ENCODE measurements around the gene HLA-A. TPM values are rescaled to one million over a fixed set of nuclear protein-coding genes. Genes with fewer than 3 reads are reported as not detected.

HLA-A gene
- total and polyA plus RNA-seq, 2 of the 13 experiments (the other 11 are each of a cell fraction or from before 2014, with no cell fraction given): 345 to 527 TPM

DNA sequence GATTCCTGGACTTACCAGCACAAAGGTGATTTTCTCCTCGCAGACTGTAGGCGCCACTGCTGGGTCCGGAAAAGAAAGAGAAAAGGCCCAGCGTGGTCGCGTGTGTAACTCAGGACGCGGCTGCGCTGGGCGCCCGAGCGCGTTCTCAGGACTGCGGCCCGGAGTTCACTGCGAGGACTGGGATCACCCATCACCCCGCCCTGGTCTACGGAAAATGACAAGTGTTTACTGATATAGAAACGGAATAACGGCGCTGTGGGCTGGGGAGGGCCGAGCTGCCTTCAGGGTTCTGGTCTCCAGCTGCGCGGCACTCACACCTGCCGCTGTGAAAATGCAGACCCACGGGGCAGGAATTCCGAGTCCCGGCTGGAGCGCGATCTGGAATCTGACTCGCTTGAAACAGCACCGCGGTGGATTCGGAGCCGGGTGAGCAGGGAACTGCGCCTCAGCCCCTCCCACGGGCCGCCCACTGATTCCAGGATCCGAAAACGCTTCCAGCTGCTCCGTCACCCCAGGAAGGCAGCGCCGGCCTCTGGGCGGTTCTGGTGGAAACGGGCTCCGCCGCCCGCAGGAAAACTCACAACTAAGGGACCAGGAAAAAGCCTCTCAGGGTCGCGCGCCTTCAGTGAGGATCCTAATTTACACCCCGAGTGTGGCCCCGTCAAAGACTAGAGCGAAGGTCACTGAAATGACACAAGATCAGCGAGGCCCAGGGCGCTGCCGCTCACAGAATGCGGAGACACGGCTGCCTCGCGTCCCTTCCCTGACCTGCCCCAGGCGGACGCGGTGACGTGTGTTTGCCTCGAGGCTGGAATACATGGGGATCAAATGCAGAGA is 34.5 kb downstream of the HLA-A start (continued):
- TF ChIP-seq, protein P1, sequence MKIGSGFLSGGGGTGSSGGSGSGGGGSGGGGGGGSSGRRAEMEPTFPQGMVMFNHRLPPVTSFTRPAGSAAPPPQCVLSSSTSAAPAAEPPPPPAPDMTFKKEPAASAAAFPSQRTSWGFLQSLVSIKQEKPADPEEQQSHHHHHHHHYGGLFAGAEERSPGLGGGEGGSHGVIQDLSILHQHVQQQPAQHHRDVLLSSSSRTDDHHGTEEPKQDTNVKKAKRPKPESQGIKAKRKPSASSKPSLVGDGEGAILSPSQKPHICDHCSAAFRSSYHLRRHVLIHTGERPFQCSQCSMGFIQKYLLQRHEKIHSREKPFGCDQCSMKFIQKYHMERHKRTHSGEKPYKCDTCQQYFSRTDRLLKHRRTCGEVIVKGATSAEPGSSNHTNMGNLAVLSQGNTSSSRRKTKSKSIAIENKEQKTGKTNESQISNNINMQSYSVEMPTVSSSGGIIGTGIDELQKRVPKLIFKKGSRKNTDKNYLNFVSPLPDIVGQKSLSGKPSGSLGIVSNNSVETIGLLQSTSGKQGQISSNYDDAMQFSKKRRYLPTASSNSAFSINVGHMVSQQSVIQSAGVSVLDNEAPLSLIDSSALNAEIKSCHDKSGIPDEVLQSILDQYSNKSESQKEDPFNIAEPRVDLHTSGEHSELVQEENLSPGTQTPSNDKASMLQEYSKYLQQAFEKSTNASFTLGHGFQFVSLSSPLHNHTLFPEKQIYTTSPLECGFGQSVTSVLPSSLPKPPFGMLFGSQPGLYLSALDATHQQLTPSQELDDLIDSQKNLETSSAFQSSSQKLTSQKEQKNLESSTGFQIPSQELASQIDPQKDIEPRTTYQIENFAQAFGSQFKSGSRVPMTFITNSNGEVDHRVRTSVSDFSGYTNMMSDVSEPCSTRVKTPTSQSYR (CRISPR knock-in tag; IDR thresholded peaks at IDR 0.05; ENCODE audit: borderline replicate concordance): no peak
- TF ChIP-seq ZNF224 (CRISPR knock-in tag; IDR thresholded peaks at IDR 0.05): peak; percentile 60; the same call in 1 of the 2 replicates
- 0 out of 2 replicates have a peak, but pooled peaks have one; percentile 25 for TF ChIP-seq MTF1 (CRISPR knock-in tag; IDR thresholded peaks at IDR 0.05)
- no peak for TF ChIP-seq HOXA9 (CRISPR knock-in tag; IDR thresholded peaks at IDR 0.05; ENCODE audit: borderline replicate concordance)
- 0 out of 2 replicates have a peak, but pooled peaks have one; percentile 18 for TF ChIP-seq ZNF251 (CRISPR knock-in tag; IDR thresholded peaks at IDR 0.05)
- TF ChIP-seq MAZ (IDR thresholded peaks at IDR 0.05; ENCODE audit: borderline replicate concordance, low read depth, low read length): no peak
- TF ChIP-seq MAZ (CRISPR knock-in tag; IDR thresholded peaks at IDR 0.05; ENCODE audit: low read depth): 0 out of 2 replicates have a peak, but pooled peaks have one; percentile 39
- TF ChIP-seq KMT2B (CRISPR knock-in tag; IDR thresholded peaks at IDR 0.05): peak; percentile 71; the same call in 1 of the 2 replicates
- TF ChIP-seq, protein P2, sequence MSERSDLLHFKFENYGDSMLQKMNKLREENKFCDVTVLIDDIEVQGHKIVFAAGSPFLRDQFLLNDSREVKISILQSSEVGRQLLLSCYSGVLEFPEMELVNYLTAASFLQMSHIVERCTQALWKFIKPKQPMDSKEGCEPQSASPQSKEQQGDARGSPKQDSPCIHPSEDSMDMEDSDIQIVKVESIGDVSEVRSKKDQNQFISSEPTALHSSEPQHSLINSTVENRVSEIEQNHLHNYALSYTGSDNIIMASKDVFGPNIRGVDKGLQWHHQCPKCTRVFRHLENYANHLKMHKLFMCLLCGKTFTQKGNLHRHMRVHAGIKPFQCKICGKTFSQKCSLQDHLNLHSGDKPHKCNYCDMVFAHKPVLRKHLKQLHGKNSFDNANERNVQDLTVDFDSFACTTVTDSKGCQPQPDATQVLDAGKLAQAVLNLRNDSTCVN (CRISPR knock-in tag; IDR thresholded peaks at IDR 0.05; ENCODE audit: borderline replicate concordance): 0 out of 2 replicates have a peak, but pooled peaks have one; percentile 20
- TF ChIP-seq CBX1 (IDR thresholded peaks at IDR 0.05; ENCODE audit: low read depth): peak; percentile 12
- TF ChIP-seq ERF (CRISPR knock-in tag; IDR thresholded peaks at IDR 0.05): peak; percentile 64
- 0 out of 2 replicates have a peak, but pooled peaks have one; percentile 44 for TF ChIP-seq ZFP41 (CRISPR knock-in tag; IDR thresholded peaks at IDR 0.05; ENCODE audit: borderline replicate concordance)
- TF ChIP-seq FOXP1 (IDR thresholded peaks at IDR 0.05): no peak
- TF ChIP-seq FOXP1 (CRISPR knock-in tag; IDR thresholded peaks at IDR 0.05): peak; percentile 23; the same call in 1 of the 2 replicates
- TF ChIP-seq, protein P3, sequence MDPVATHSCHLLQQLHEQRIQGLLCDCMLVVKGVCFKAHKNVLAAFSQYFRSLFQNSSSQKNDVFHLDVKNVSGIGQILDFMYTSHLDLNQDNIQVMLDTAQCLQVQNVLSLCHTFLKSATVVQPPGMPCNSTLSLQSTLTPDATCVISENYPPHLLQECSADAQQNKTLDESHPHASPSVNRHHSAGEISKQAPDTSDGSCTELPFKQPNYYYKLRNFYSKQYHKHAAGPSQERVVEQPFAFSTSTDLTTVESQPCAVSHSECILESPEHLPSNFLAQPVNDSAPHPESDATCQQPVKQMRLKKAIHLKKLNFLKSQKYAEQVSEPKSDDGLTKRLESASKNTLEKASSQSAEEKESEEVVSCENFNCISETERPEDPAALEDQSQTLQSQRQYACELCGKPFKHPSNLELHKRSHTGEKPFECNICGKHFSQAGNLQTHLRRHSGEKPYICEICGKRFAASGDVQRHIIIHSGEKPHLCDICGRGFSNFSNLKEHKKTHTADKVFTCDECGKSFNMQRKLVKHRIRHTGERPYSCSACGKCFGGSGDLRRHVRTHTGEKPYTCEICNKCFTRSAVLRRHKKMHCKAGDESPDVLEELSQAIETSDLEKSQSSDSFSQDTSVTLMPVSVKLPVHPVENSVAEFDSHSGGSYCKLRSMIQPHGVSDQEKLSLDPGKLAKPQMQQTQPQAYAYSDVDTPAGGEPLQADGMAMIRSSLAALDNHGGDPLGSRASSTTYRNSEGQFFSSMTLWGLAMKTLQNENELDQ (CRISPR knock-in tag; IDR thresholded peaks at IDR 0.05; ENCODE audit: borderline replicate concordance): no peak
- peak; percentile 56 for TF ChIP-seq ZNF746 (CRISPR knock-in tag; IDR thresholded peaks at IDR 0.05)
- TF ChIP-seq KAT8 (CRISPR knock-in tag; IDR thresholded peaks at IDR 0.05): peak; percentile 52
- TF ChIP-seq, protein P4, sequence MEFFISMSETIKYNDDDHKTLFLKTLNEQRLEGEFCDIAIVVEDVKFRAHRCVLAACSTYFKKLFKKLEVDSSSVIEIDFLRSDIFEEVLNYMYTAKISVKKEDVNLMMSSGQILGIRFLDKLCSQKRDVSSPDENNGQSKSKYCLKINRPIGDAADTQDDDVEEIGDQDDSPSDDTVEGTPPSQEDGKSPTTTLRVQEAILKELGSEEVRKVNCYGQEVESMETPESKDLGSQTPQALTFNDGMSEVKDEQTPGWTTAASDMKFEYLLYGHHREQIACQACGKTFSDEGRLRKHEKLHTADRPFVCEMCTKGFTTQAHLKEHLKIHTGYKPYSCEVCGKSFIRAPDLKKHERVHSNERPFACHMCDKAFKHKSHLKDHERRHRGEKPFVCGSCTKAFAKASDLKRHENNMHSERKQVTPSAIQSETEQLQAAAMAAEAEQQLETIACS (CRISPR knock-in tag; IDR thresholded peaks at IDR 0.05): peak; percentile 60; the same call in 1 of the 2 replicates
- peak; percentile 38; the same call in 1 of the 2 replicates for TF ChIP-seq ZNF709 (CRISPR knock-in tag; IDR thresholded peaks at IDR 0.05)
- TF ChIP-seq NCOA5 (CRISPR knock-in tag; IDR thresholded peaks at IDR 0.05): no peak

Data from HepG2 (cell line).